ENCODE results near the gene TMEM45B. TPM values are rescaled to one million over a fixed set of nuclear protein-coding genes. Genes with fewer than 3 reads are reported as not detected.
"Not testable (repeated sequence)": the region's sequence is repeated elsewhere in the genome, so short reads cannot be mapped to it uniquely, and the experiment has no call there.

Gene TMEM45B
- total RNA-seq, 3 donors from 2014 or later (not counting 1 experiment from before 2014, with no cell fraction given), result 0.40 TPM; not detected in 2

GRCh38 chr11:129778877-129779276, 36.8 kb upstream of the TMEM45B start:
- H3K27ac ChIP-seq (ENCODE audit: low read length), result no peak overlapping the region
- TF ChIP-seq, protein P1, sequence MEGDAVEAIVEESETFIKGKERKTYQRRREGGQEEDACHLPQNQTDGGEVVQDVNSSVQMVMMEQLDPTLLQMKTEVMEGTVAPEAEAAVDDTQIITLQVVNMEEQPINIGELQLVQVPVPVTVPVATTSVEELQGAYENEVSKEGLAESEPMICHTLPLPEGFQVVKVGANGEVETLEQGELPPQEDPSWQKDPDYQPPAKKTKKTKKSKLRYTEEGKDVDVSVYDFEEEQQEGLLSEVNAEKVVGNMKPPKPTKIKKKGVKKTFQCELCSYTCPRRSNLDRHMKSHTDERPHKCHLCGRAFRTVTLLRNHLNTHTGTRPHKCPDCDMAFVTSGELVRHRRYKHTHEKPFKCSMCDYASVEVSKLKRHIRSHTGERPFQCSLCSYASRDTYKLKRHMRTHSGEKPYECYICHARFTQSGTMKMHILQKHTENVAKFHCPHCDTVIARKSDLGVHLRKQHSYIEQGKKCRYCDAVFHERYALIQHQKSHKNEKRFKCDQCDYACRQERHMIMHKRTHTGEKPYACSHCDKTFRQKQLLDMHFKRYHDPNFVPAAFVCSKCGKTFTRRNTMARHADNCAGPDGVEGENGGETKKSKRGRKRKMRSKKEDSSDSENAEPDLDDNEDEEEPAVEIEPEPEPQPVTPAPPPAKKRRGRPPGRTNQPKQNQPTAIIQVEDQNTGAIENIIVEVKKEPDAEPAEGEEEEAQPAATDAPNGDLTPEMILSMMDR (IDR thresholded peaks at IDR 0.05), result no peak
- no peaks in the 10 kb centered on the region for H3K36me3 ChIP-seq (ENCODE audit: control insufficient read depth, insufficient read depth, low read length)
- intact Hi-C loops (cut with micrococcal nuclease), result no loop called here
- no peaks in the 10 kb centered on the region for H3K4me1 ChIP-seq (ENCODE audit: control insufficient read depth, insufficient read depth, low read length)
- Mint-ChIP-seq H3K36me3 (no peaks in the 10 kb centered on the region), H3K9me3 (no peaks in the 10 kb centered on the region), H3K27me3 (ENCODE audit: low read depth in 2 of 2) (peaks cover 2 to 20% of the 10 kb centered on the region in 2 donors), H3K4me1 (no peaks in the 10 kb centered on the region), H3K4me3 (no peak overlapping the region), H3K27ac (no peak overlapping the region)
- no peaks in the 10 kb centered on the region for H3K9me3 ChIP-seq (ENCODE audit: control insufficient read depth, insufficient read depth, low read length)
- no peaks in the 10 kb centered on the region for H3K27me3 ChIP-seq (ENCODE audit: control insufficient read depth, insufficient read depth, low read length)
- H3K4me3 ChIP-seq (ENCODE audit: low read length), result no peak overlapping the region
- ATAC-seq, result no peak
- no peak for DNase-seq
- 89% methylated on average over 5 of the region's 5 CpGs for WGBS (ENCODE audit: insufficient coverage)

GRCh38 chr11:129779342-129779741, 36.3 kb upstream of the TMEM45B start:
- Mint-ChIP-seq H3K27me3 (ENCODE audit: low read depth in 2 of 2) (peaks cover 2 to 20% of the 10 kb centered on the region in 2 donors), H3K36me3 (no peaks in the 10 kb centered on the region), H3K27ac (no peak overlapping the region), H3K9me3 (no peaks in the 10 kb centered on the region), H3K4me3 (no peak overlapping the region), H3K4me1 (no peaks in the 10 kb centered on the region)
- ATAC-seq (no peak), DNase-seq (no peak)
- H3K27me3 ChIP-seq (ENCODE audit: control insufficient read depth, insufficient read depth, low read length), result no peaks in the 10 kb centered on the region
- no peak overlapping the region for H3K4me3 ChIP-seq (ENCODE audit: low read length)
- 79% methylated on average over 1 of the region's 3 CpGs for WGBS (ENCODE audit: insufficient coverage)
- TF ChIP-seq, protein P1 (IDR thresholded peaks at IDR 0.05), result no peak
- H3K36me3 ChIP-seq (ENCODE audit: control insufficient read depth, insufficient read depth, low read length), result no peaks in the 10 kb centered on the region
- intact Hi-C loops (cut with micrococcal nuclease), result no loop called here
- no peak overlapping the region for H3K27ac ChIP-seq (ENCODE audit: low read length)
- H3K4me1 ChIP-seq (ENCODE audit: control insufficient read depth, insufficient read depth, low read length), result no peaks in the 10 kb centered on the region
- H3K9me3 ChIP-seq (ENCODE audit: control insufficient read depth, insufficient read depth, low read length), result no peaks in the 10 kb centered on the region

- no peak overlapping the region for H3K4me3 ChIP-seq (ENCODE audit: low read length)
- H3K4me1 ChIP-seq (ENCODE audit: control insufficient read depth, insufficient read depth, low read length), result no peaks in the 10 kb centered on the region
- intact Hi-C loops (cut with micrococcal nuclease), result no loop called here
- Mint-ChIP-seq H3K27ac (no peak overlapping the region), H3K9me3 (no peaks in the 10 kb centered on the region), H3K4me1 (no peaks in the 10 kb centered on the region), H3K27me3 (ENCODE audit: low read depth in 2 of 2) (peaks cover 9 to 11% of the 10 kb centered on the region in 2 donors), H3K4me3 (no peak overlapping the region), H3K36me3 (no peaks in the 10 kb centered on the region)
- no peaks in the 10 kb centered on the region for H3K9me3 ChIP-seq (ENCODE audit: control insufficient read depth, insufficient read depth, low read length)
- ATAC-seq (no peak), DNase-seq (peak in 1 of 2 donors; percentile 26)
- no peak overlapping the region for H3K27ac ChIP-seq (ENCODE audit: low read length)
- TF ChIP-seq, protein P1 (IDR thresholded peaks at IDR 0.05), result no peak
- 91% methylated on average over 2 of the region's 3 CpGs for WGBS (ENCODE audit: insufficient coverage)
- H3K27me3 ChIP-seq (ENCODE audit: control insufficient read depth, insufficient read depth, low read length), result no peaks in the 10 kb centered on the region
- no peaks in the 10 kb centered on the region for H3K36me3 ChIP-seq (ENCODE audit: control insufficient read depth, insufficient read depth, low read length)
Measured at GRCh38 chr11:129785383-129786111, 30.1 kb upstream of the TMEM45B start.

- H3K9me3 ChIP-seq (ENCODE audit: control insufficient read depth, insufficient read depth, low read length); H3K36me3 ChIP-seq (ENCODE audit: control insufficient read depth, insufficient read depth, low read length); H3K27me3 ChIP-seq (ENCODE audit: control insufficient read depth, insufficient read depth, low read length); H3K9me3 Mint-ChIP-seq; ATAC-seq; intact Hi-C loops (cut with micrococcal nuclease); H3K4me1 Mint-ChIP-seq; DNase-seq; H3K4me1 ChIP-seq (ENCODE audit: control insufficient read depth, insufficient read depth, low read length); H3K36me3 Mint-ChIP-seq; H3K27ac ChIP-seq (ENCODE audit: low read length); H3K4me3 ChIP-seq (ENCODE audit: low read length); H3K4me3 Mint-ChIP-seq; H3K27ac Mint-ChIP-seq: not testable (repeated sequence)
- WGBS (ENCODE audit: insufficient coverage), result 79% methylated on average over 2 of the region's 2 CpGs
- peaks cover 9 to 11% of the 10 kb centered on the region in 2 donors for H3K27me3 Mint-ChIP-seq (ENCODE audit: low read depth in 2 of 2)
Measured at GRCh38 chr11:129786112-129786416, 29.6 kb upstream of the TMEM45B start.
